Breast epithelium (tissue), 4 donors: ENCODE measurements around the gene DYNLT1. TPM values are rescaled to one million over a fixed set of nuclear protein-coding genes. Genes with fewer than 3 reads are reported as not detected.
"Not testable (repeated sequence)": the region's sequence is repeated elsewhere in the genome, so short reads cannot be mapped to it uniquely, and the experiment has no call there.

Experiments used
- DNase-seq, 2 donors: peaks; one replicate each; pipeline ENCODE4 v3.0.0-alpha.2; 2019; ENCODE audit warnings: low spot score in 2 of 2
- H3K27ac ChIP-seq, 2 donors: fragments of 200-600 bp; sonication (generic) in 1 of 2; one replicate each; pipeline ENCODE4 v1.5.1; 2016 to 2019; ENCODE audit warnings: mild to moderate bottlenecking in 1 of 2
- H3K27me3 ChIP-seq, 2 donors: fragments of 200-600 bp; sonication (generic) in 1 of 2; one replicate each; pipeline versions ENCODE4 v1.5.1 to v1.6.0; 2017 to 2019; ENCODE audit warnings: control low read depth in 1 of 2, mild to moderate bottlenecking in 1 of 2
- H3K36me3 ChIP-seq: fragments of 200-600 bp; one replicate; pipeline ENCODE4 v1.5.1; 2019
- H3K4me1 ChIP-seq, 2 donors: fragments of 200-600 bp; sonication (generic); one replicate each; pipeline ENCODE4 v1.5.1; 2016 to 2019; ENCODE audit warnings: control low read depth in 1 of 2
- H3K4me3 ChIP-seq, 3 donors: fragments of 200-600 bp; sonication (generic); 1 replicate in 2 of 3; 2 replicates in 1 of 3; pipeline ENCODE4 v1.5.1; 2016 to 2019; ENCODE audit warnings: mild to moderate bottlenecking in 3 of 3, moderate library complexity in 2 of 3
- H3K9me3 ChIP-seq, 2 donors: fragments of 200-600 bp; sonication (generic) in 1 of 2; one replicate each; pipeline ENCODE4 v1.5.1; 2016 to 2019; ENCODE audit warnings: control low read depth in 1 of 2
- POLR2A ChIP-seq: fragments of 450-650 bp; IDR thresholded peaks from one replicate; pipeline ENCODE4 v1.6.1; 2016; ENCODE audit warnings: antibody characterized with exemption, mild to moderate bottlenecking, moderate library complexity
- POLR2AphosphoS5 ChIP-seq, 3 donors: sonication (generic); formaldehyde crosslinking; IDR thresholded peaks; one replicate each; pipeline ENCODE4 v1.6.1; 2017; ENCODE audit warnings: antibody characterized with exemption in 3 of 3
- intact Hi-C: fragments of 100-400 bp; cut with DNase I; formaldehyde crosslinking; loops from one replicate; pipeline ENCODE4 v1.15.1; 2023; ENCODE audit warnings: low total_unique reads
- total RNA-seq, 3 donors: library from RNA; depleted of rRNA; stranded (reverse); fragments of >200 nt; gene quantifications; one replicate each; pipeline ENCODE4 v1.1.0, GENCODE V29; 2016
- TF ChIP-seq, protein P1 (sequence below), 3 donors: fragments of 450-650 bp; IDR thresholded peaks; one replicate each; pipeline ENCODE4 v1.5.1; 2016 to 2017; ENCODE audit warnings: antibody characterized with exemption in 3 of 3, mild to moderate bottlenecking in 3 of 3, moderate library complexity in 3 of 3

DYNLT1 gene
- total RNA-seq, 3 donors from 2014 or later = 48.2 to 76.1 (median 73.4) TPM

DNA sequence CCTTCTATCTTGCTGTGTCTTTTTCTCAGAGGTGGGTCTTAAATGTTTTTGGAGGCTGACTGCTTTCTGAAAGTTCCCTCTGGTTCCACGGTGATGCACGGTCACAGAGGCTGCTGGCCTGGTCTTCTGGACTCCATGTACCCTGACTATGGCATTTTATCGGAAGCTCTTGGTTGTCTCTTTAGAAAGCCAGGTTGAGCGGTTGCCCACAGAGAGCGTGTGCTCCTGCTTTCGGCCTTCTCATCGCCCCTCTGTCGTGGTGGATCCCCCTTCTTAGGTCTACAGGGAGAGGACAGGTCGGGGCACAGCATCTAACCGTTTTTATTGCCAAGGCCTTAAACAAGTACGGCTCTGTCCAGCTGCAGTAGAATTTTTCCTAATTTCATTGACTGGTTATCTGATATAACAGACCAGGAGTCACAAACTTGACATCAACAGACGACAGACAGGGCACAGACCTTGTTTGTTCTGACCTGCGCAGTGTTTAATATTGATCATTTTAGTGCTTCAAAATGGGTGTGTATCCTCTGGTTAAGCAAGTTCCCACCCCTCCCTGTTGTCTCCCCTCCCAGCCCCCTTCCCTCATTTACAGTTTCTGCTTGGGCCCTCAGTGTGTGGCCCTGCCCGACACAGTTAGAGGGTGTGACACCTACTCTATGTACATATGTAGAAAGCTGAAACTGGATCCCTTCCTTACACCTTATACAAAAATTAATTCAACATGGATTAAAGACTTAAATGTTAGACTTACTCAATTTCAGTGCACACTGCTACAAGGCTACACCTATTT, 30.0 kb upstream of the DYNLT1 start:
- no peaks in the 10 kb centered on the region for H3K27me3 ChIP-seq
- TF ChIP-seq, protein P1, sequence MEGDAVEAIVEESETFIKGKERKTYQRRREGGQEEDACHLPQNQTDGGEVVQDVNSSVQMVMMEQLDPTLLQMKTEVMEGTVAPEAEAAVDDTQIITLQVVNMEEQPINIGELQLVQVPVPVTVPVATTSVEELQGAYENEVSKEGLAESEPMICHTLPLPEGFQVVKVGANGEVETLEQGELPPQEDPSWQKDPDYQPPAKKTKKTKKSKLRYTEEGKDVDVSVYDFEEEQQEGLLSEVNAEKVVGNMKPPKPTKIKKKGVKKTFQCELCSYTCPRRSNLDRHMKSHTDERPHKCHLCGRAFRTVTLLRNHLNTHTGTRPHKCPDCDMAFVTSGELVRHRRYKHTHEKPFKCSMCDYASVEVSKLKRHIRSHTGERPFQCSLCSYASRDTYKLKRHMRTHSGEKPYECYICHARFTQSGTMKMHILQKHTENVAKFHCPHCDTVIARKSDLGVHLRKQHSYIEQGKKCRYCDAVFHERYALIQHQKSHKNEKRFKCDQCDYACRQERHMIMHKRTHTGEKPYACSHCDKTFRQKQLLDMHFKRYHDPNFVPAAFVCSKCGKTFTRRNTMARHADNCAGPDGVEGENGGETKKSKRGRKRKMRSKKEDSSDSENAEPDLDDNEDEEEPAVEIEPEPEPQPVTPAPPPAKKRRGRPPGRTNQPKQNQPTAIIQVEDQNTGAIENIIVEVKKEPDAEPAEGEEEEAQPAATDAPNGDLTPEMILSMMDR (IDR thresholded peaks at IDR 0.05) = no peak
- TF ChIP-seq POLR2AphosphoS5 (IDR thresholded peaks at IDR 0.05) = no peak
- no peak for TF ChIP-seq POLR2A
- no peaks in the 10 kb centered on the region for H3K4me1 ChIP-seq
- DNase-seq = no peak
- no peaks in the 10 kb centered on the region for H3K36me3 ChIP-seq
- intact Hi-C loops = no loop called here
- no peaks in the 10 kb centered on the region for H3K9me3 ChIP-seq
- no peak overlapping the region for H3K4me3 ChIP-seq
- H3K27ac ChIP-seq = no peak overlapping the region

DNA sequence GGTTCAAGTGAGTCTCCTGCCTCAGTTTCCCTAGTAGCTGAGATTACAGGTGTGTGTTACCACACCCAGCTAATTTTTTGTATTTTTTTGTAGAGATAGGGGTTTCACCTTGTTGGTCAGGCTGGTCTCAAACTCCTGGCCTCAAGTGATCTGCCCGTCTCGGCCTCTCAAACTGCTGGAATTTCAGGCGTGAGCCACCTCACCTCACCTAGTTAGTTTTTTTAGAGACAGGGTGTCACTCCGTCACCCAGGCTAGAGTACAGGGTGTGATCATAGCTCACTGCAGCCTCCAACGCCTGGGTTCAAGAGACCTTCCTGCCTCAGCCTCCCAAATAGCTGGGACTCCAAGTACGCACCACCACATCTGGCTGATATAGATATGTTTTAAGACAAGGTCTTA, 28.2 kb upstream of the DYNLT1 start:
- Histone ChIP-seq H3K27me3 (no peaks in the 10 kb centered on the region), H3K4me3 (no peak overlapping the region), H3K27ac (no peak overlapping the region), H3K36me3 (no peaks in the 10 kb centered on the region), H3K4me1 (no peaks in the 10 kb centered on the region), H3K9me3 (no peaks in the 10 kb centered on the region)
- intact Hi-C loops = no loop called here
- TF ChIP-seq POLR2A (no peak), POLR2AphosphoS5 (IDR thresholded peaks at IDR 0.05) (no peak)
- TF ChIP-seq, protein P1 (IDR thresholded peaks at IDR 0.05) = no peak
- no peak for DNase-seq

DNA sequence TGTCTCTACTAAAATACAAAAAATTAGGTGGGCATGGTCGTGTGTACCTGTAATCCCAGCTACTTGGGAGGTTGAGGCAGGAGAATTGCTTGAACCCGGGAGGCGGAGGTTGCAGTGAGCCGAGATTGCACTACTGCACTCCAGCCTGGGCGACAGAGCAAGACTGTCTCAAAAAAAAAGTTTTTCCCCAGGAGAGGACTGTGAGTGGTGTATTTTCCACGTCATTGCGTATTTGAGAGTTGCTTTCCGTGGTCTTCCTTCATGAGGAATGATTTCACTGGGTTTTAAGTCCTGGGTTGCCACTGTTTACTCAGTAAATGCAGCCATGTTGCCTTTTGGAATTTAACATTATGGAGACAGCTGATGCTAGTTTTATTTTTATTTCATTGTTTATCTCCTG, 27.6 kb upstream of the DYNLT1 start:
- not testable (repeated sequence) for H3K36me3 ChIP-seq, H3K4me1 ChIP-seq, H3K27ac ChIP-seq

DNA sequence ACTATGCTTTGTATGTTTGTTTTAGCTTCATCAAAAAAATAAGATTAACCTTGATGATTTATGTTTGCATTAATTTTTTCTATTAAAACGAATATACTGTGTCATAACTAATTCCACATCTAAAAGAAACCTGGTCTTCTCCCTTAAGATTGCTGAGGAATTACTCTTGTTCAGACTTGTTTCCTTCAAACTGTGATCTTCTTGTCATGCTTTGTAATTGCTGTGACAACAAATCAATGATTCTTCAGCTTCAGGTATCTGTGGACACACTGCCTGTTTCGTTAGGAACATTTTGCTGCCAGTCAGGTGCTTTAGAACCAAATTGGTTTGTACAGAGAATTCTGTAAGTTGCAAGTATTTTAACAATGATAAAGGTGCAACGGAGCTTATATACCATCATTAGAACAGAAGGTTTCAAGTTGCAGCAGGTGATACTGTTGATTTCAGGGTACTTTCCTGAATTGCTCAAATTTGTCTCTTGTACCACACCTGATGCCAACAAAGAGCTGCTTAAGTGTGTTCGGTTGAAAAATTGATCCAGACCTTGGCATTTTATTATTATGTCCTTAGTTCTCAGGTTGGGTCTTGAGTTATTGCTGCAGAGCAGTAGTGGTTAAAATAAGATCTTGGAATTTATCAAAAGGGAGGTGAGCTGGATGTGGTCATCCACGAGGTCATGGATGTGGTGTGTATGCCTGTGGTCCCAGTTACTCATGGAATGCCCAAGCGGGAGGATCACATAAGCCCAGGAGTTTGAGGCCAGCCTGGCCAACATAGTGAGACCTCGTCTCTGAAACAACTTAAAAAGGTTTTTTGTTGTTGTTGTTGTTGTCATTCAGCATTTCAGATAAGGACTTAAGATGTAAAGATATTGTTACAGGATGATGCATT, 24.8 kb upstream of the DYNLT1 start:
- no peaks in the 10 kb centered on the region for H3K36me3 ChIP-seq
- no peaks in the 10 kb centered on the region for H3K4me1 ChIP-seq
- H3K9me3 ChIP-seq = no peaks in the 10 kb centered on the region
- intact Hi-C loops = no loop called here
- H3K27ac ChIP-seq = peak overlapping the region in 1 of 2 donors; percentile 55
- H3K4me3 ChIP-seq = no peak overlapping the region
- DNase-seq = no peak
- no peaks in the 10 kb centered on the region for H3K27me3 ChIP-seq
- TF ChIP-seq, protein P1 (IDR thresholded peaks at IDR 0.05) = no peak
- no peak for TF ChIP-seq POLR2AphosphoS5 (IDR thresholded peaks at IDR 0.05)
- no peak for TF ChIP-seq POLR2A

More for the DNA sequence above, 27.6 kb upstream of the DYNLT1 start:
- H3K9me3 ChIP-seq, DNase-seq, H3K27me3 ChIP-seq, intact Hi-C loops, H3K4me3 ChIP-seq: not testable (repeated sequence)

DNA sequence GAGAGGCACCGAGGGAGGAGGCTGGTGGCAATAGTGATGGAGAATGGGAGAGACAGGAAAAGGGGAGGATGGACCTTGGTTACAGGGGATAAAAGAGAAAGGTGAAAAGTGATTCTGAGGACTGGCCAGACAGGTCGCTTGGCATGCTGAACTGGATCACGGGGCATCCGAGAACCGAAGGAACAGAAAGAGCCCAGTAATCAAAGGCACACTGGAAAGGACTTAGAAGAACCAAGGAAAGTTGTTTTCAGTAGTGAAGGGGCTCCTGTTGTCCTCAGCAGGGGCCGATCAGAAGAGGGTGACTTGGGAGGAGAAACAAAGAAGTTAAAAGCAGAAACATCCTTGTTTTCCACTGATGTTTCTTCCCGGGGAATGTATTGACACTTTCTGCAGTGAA, 24.2 kb upstream of the DYNLT1 start:
- TF ChIP-seq POLR2A = no peak
- no peak for TF ChIP-seq POLR2AphosphoS5 (IDR thresholded peaks at IDR 0.05)
- TF ChIP-seq, protein P1 (IDR thresholded peaks at IDR 0.05) = no peak
- intact Hi-C loops = no loop called here
- DNase-seq = no peak
- H3K4me1 ChIP-seq = no peaks in the 10 kb centered on the region
- no peak overlapping the region for H3K4me3 ChIP-seq
- H3K27ac ChIP-seq = peak overlapping the region in 1 of 2 donors; percentile 55
- H3K36me3 ChIP-seq = no peaks in the 10 kb centered on the region
- H3K9me3 ChIP-seq = no peaks in the 10 kb centered on the region
- H3K27me3 ChIP-seq = no peaks in the 10 kb centered on the region
